Dedifferentiated amniotic fluid mesenchymal stem cell (primary cell): ENCODE measurements around the gene ZNF532.
A peak's percentile ranks its signal among the peaks of the same experiment; 100 is the strongest.

Experiments used
- DNase-seq: peaks from one replicate; pipeline ENCODE4 v3.0.0-alpha.2; 2016; ENCODE audit errors: extremely low spot score

Gene ZNF532

DNA sequence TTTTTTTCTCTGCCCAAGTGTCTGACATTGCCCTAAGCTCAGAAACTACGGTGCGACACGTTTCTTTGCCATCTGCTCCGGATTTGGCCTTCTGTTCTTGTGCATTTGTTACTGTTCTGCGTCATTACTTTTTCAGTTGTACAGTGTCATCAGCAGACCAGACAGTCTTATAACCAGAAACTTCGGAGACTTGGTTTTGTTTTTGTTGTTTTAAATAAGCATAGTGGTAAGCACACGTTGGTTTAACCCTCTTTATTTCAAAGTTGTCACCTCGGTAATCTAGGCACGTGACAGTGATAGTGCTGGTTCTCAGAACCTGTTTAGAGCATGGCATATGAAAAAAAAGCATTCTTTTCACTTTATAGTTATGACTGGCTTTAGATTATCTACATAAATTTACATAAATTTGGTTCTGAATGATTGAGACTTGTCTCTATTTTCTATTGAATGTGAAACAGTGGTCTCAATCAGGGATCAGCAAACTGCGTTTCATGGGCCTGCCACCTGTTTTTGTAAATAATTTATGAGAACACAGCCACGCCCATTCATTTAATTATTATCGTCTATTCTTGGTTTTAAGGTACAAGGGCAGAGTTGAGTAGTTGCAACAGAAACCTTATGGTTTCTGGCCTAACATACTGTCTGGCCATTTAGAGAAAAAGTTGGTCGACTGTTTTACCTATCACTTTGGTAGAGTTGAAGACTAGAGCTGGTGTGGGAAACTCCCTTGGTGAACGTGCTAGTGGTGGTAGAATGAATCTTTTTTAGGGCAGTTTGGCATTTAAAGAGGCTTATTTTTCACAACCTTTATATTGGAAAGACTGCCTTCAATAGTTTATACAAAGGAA, 106.5 kb downstream of the ZNF532 start:
- DNase-seq, result no peak

DNA sequence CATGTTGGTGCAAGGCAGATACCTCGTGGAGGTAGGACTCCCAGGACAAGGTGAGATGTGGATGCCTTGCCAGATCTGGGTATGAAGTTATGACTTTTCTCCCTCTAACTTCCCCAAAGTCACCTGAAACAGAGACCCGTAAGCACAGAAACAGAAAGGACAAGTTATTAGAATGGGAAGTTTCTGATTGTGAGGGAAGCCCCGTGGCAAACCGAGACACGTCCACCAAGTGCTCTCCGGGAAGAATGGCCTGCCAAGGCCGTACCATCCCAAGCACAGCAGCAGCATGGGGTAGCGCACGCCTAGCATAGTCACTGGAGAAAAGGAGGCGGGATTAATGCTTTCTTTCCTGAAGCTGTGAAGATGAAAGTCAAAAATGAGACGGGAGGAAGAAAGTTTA, 110.6 kb downstream of the ZNF532 start:
- DNase-seq, result no peak

DNA sequence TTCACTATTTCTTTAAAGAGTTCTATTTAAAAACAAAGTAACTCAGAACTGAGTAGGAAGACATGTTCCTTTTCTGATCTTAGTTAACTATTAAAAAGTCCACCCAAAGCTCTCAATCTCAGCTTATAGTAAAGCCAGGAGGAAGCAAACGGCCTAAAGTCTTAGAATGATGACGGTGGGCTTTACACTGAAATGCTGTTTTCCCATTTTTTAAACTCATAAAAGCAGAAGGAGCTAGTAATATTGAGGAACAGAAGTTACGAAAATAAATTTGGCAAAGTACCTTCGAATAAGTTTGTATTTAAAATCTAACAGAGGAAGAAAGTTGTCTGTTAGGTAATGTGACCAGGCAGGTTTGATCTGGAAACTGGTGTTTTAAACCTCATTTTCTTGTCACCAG, 111.1 kb downstream of the ZNF532 start:
- no peak for DNase-seq

DNA sequence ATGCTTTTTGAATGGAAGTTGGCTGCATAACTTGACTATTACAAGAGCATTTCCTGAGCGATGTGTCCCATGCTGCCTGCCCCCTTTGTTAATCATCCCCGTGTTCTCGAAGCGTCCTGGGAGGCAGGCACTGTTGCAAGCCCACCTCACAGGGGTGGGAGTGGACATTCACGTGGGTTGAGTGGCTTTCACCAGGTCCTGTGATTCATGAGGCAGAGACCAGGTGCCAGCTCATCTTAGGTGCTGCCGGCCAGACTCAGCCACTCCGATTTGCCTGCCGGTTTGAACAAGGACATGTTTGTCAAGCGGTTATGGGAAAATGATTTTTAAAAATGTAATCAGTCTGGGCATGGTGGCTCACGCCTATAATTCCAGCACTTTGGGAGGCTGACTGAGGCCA, 112.5 kb downstream of the ZNF532 start:
- no peak for DNase-seq

DNA sequence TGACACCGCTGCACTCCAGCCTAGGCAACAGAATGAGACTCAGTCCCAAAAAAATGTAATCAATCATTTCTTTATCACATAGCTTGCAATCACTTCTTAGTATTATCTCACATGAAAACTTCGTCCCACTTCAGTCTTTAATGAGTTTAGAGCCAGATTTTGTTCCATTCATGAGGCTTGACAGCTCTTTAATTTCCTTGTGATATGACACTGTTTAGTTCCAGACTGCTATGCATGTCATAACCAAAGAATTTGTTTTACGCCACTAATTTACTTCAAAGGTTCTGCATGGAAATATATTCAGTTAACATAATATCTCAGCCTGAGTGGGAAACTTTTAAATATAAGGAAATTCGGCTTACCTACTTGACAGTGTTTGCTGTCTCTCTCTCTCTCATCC, 113.1 kb downstream of the ZNF532 start:
- no peak for DNase-seq

DNA sequence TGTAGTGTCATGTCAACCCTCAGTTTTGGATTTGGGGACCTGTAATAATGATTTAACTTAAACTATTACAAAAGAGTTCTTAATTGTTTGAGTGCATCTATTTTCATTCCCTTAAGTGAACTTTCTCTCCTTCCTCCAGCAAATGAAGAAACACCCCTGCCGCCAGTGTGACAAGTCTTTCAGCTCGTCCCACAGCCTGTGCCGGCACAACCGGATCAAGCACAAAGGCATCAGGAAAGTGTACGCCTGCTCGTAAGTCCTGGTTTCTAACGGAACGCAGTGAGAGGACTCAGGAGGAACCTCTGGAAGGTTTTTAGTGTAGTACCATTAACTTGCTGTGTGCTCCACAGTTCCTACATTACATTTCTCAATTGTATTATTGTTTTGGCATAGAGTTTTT, 114.2 kb downstream of the ZNF532 start:
- no peak for DNase-seq

DNA sequence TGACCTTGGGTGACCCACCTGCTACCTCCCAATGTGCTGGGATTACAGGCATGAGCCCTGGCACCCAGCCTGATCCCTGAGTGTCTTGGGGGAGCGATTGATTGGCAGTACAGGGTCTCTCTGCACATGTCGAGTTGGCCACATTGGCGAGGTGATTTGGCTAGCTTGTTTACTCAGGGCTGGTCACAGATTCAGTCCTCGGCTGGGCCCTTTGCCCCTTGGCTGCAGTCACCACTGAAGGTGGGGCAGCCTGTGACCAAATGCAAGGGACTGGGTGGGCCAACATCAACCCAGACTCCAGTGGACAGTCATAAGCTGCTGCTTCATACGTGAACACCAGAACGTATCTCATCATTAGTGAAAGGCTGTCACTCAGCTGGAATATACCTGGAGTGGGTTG, 114.9 kb downstream of the ZNF532 start:
- no peak for DNase-seq

DNA sequence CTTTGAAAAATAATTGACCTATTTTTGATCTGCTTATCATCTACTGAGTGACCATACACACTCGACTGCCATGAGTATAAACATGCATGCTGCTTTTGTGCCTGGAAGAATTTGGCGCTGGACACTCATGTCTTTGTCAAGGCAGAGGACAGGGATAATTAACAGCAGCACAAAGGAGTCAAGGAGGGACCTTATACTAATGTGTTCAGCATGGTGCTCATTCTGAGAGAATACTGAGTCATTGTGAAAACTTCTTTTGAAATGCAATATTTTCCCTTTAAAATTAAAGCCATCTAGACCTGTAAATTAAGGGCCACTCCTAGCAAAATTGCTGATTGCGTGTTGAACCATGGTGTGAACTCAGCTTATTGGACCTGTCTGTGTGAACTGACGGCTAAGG, 116.3 kb downstream of the ZNF532 start:
- no peak for DNase-seq

DNA sequence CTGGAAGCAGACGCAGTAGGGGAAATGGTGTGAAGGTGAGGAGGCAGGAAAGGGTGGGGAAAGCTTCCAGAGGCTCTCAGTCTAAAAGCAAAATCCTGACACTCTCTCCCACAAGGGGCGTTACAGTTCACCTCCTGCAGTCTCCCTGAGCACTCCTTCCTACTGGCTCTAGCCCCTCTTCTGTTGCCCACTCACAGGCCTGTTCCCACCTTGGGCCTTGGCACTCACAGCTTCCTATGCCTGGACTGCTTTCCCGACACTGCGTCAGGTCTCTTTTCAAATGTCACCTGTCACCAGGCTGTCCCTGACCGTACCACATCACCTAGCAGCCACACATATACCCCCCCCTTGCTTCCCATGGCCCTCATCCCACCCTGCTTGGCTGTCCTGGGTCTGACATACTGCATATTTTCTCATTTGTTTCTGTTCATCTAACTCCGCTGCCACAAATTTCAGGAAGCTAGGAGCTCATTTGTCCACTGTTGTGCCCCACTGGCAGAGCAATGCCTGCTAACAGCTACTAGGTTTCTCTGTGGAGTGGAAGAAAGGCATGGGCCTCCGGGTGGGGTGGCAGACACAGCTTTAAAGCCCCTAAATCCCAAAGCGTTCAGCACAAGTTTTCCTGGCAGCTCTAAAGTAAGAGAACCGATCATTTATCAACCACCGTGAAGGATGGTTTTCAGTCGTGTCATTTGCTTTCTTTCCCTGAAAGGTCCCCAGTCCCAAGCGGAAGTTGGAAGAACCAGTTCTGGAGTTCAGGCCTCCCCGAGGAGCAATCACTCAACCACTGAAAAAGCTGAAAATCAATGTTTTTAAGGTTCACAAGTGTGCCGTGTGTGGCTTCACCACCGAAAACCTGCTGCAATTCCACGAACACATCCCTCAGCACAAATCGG, 118.8 kb downstream of the ZNF532 start:
- DNase-seq, result no peak

DNA sequence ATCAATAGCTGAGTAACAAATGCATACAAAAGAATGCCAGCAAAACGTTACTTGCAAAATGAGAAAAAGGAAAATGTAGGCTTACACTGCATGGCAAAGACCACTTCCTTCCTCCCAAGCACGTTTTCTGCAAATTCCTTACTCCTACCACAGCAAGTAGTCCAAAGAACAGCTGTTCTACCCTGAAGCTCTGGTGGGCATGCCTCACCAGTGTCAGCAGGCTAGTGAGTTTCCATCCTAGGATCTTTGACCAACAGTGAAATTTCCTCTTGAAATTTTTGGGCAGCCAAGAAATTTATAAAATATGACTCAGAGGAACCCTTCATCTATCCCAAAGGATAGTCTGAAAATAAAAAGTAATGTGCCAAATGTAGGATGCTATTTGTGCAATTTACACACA, 123.9 kb downstream of the ZNF532 start:
- no peak for DNase-seq

DNA sequence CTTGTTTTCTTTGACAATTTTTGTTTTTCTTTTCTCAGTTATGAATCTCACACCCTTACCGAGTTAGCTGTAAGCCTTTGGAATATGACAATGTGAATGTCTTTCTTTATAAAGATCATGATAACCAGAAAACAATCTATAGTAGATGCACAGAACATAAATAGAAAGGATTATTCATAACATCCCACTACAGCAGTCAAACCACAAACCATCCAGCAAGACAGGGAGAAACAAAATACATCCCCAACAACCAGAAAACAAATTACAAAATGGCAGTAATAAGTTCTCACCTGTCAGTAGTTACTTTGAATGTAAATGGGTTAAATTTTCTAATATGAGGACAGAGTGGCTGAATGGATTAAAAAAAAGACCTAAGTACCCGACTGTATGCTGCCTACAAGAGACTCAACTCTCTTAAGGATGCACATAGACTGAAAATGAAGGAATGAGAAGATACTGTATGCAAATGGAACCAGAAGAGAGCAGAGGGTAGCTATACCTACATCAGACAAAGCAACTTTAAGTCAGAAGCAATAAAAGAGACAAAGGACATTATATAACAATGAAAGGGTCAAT, 124.6 kb downstream of the ZNF532 start:
- DNase-seq, result no peak

DNA sequence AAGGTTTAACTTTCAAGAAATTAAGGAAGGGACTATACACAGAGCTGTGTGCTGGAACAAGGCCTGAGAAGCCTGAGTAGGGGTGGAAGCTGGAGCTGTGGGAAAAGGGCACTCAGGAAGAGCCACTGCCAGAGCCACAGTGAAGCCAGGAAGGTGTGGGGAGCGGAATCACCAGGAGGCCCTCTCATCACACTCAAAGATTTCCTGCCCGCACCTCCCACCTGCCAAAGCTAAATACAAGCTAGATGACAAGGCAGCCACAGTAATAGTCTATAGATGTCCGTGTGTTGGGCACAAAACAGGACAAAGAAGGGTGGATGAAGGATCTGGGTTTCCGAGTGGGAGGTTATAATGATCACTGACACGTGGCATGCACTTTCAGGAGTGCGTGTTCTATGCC, 126.0 kb downstream of the ZNF532 start:
- no peak for DNase-seq

DNA sequence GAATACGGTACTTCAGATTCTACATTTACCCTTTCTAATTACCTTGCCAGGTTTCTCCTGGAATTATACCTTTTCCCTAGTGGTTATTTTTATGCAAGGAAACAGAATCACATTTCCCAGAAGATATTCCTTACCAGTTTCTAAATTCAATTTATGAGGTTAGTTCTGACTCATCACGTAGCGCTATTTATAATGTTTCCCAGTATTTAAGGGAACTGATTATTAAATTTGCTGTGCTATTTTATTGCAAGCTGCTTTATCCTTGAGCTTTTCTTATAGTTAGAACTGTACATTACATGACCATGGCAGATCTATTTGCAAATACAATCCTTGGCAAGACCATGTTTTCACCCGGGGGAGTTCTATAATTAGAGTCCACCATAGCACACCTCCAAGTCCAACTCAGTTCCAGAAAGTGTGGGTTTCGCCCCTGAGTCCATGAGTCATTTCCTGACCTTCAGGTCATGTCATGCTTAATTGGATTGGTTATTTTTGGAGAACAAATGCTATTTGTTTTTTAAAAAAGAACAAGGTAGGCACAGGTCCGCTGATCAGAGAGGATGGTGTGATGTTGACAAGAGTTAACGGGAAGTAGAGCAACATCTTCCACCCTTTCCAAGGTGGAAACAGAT, 126.6 kb downstream of the ZNF532 start:
- DNase-seq, result no peak

DNA sequence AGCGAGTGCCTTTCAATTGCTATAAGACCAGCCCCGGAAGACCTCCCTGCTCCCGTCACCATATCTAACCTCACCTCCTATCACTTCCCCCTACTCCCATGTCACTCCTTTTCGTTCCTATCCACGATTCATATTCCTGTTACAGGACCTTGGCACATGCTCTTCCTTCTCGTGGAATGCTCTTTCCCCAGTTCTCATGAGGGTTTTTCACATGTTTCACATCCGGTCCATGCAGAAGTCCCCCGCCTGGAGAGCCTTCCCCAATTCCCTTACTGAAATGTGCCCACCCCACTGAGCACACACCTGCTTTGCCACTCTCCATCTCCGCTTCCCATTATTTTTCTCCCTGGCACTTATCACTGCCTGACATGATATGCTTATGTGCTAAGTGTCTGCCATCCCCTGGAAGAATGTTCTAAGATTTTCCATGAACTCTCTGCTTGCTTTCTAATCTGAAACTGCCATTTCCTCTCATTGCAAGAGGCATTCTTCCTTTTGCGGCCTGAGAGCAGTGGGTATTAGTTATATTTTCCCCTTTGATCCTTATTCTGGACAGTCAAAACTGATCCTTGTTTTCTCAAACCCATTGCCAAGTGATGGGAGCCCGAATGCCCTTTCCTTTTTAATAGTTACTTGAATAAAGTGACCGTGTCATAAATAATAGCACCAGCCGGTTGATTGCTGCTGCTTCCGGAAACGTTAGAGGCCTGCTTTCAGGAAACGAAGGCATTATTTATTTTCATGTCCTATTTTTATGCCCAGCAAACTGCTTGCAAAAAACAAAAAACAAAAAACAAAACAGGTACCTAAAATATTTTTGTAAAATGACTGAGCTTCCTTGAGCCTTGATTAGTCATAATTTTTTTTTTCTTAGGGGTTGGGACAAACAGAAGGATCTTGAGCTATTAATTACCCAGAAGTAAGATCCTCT, 127.9 kb downstream of the ZNF532 start:
- DNase-seq, result no peak

DNA sequence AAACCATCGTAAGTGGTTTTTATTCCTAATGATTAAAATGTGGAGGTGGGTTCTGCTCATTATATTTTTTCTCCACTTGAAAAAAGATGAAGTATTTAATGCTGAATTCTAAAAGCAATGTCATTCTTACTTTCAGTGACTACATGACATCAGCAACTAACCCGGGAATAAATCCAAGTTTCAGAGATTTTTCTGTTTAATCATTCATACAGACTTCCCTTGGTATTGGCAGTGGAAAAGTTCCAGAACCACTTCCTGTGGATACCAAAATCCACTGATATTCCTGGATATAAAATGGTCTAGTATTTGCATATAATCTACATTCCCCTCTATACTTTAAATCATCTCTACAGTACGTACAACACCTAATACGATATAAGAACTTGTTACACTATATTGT, 128.6 kb downstream of the ZNF532 start:
- peak; percentile 94 for DNase-seq

DNA sequence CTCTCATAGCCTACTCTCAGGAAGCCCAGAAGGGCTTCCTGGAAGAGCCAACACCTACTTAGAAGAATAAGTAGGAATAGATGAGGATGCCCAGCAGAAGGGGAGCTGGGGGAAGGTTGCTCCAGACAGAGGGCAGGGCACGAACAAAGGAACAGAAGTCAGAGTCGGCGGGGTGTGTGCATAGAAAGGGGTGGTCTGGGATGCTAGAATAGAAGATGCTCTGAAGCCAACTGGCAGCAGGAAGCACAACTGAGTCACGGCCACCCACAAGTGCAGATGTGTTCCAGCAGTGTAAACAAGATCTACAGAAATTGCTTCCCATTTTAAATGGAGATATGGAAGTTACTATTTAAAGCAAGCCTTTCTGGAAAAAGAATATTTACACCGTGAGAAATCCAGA, 131.0 kb downstream of the ZNF532 start:
- no peak for DNase-seq

DNA sequence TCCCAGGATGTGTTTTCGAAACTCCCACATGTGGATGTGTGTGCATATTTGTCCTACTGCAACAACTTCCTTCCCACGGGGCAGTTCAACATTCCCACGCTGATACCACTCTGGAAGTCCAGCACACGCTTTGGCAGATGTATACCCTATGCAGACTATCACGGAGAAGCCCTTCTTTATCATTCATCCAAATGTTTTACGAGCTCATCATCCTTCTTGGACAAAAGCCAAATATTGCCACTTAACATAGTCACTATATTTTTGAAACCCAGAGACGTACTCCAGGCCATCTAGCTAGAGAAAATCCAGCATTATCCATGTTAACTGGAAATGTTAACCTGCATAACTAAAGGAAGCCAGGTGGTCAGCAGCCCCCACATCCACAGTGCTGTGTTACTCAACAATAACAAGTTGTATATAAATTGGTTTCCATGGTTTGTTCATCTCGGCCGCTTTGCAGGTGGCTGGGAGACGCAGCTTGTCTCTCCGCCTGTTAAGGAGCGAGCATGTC, 131.5 kb downstream of the ZNF532 start:
- DNase-seq, result peak; percentile 39

DNA sequence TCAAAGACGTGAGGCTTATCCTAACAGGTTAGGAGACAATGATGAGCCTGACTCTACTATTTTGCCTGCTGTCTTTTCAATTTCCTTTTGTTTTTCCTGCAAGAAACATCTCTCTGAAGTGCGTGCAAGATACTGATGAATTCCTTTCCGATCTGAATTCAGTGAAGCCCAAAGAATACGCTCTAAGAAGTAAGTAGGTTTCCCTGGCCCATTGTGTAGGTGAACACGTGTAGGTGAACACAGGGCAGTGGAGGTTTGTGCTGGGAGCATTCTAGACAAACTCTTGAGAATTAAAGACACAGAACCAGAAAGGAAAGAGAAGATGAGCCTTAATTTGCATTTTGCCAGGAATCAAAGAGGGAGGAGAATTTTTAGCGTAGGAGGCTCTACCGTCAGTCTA, 132.0 kb downstream of the ZNF532 start:
- DNase-seq, result no peak

DNA sequence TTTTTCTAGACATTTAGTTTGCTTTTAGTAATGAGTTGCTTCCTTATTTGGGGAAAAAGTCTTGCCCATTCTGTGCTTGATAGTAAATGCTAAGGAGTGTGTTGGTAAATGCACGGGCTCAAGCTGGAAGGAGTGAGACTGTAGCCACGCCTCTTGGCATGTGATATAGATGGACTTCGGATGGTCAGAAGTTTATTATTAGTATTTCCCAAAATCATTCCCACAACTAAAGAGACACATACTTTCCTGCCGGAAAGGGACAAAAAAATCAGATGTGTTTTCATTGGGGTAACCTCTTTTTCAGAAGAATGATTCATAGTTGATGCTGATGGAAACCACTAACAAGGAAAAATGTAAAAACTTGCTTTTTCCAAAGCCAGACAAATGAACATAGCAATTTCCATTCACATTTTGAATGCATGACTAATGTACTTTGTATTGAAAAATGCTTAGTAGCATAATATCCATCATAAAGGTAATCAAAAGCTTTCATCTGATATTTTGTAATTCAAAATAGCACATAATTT, 133.2 kb downstream of the ZNF532 start:
- peak; percentile 82 for DNase-seq

DNA sequence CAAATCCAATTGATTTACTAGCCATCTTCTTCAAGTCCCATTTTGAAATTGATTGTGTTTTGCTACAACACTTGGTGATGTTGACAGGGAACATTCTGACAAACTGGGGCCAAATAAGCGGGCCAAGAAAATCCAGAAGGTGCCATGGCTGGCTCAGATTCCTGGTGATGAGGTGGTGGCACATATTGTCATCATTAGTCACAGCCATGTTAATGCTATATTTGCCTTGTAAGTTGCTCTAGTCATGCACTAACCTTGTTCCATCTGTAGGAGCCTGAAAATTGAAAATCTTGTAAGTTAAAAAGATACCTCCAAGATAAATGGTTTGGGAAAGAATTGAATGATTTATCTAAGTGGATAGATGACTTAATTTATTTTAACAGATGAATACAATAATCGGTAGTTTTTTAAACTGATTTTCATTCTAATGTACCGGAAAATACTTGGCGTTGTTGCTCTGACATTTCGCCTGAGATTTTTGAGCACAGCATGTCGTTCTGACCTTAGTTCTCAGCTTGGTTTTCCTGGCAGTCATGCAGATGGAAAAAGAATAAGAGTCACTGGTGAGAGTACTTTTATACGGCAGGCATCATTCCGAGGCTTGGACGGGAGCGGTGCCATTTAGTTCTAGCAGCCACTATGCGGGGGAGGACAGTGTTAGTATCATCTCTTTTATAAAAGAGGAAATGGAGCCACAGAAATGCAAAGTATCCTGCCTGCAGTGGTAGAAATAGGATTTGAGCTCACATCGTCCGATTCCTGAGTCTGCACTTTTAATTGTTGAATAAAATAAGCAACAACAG, 133.9 kb downstream of the ZNF532 start:
- peak; percentile 36 for DNase-seq
